ENCODE measurements around the gene DSTN. TPM values are rescaled to one million over a fixed set of nuclear protein-coding genes. Genes with fewer than 3 reads are reported as not detected.
A peak's percentile ranks its signal among the peaks of the same experiment; 100 is the strongest.

DSTN gene
- total RNA-seq, 2 experiments from 2014 or later = 25.5 to 58.1 TPM

DNA sequence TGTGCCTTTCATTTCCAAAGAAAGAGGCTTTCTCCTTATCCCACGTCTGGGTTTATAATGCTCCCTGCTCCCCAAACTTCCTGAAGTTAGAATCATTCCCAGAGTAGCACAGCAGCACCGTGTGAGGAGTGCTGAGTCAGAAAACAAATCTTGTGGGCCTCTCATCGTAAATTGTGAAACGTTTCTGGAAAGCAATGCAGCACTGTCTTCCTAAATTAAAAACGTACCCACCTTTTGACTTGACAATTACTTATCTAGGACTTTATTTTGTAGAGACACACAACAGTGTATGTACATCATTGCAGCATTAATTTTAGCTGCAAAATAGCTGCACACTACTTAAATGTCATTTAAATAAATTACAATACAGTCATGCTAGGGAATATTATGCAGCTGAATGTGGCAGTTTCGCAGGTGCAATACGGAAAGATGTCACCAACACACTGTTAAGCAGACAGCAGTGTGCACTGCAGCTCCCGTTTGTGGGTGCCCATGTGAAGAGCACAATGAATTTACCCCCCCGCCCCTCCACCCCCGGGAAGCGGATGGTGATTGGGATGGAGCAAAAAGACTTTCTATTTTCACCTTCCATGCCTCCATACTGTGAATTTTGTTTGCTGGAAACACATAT lies 81.4 kb downstream of the DSTN start:
- BruUV-seq (replicated peaks) = no TSS peak
- no peak for DNase-seq (ENCODE audit: low spot score)
- Histone ChIP-seq H3K27ac (ENCODE audit: low read depth, low read length, poor library complexity, severe bottlenecking) (no peak overlapping the region), H3K4me1 (ENCODE audit: insufficient read depth, low read length, poor library complexity, severe bottlenecking) (peaks cover 51% of the 10 kb centered on the region), H3K9me2 (ENCODE audit: insufficient read depth, low read length) (no peaks in the 10 kb centered on the region), H2AFZ (ENCODE audit: low read length) (0 out of 2 replicates have a peak overlapping the region, but pooled peaks have one; percentile 23), H4K20me1 (ENCODE audit: insufficient read depth, low read length) (no peaks in the 10 kb centered on the region), H3K4me3 (ENCODE audit: low read depth, low read length, poor library complexity, severe bottlenecking) (no peak overlapping the region), H3K4me2 (ENCODE audit: low read length) (peak overlapping the region; percentile 49), H3K79me2 (ENCODE audit: insufficient read depth, low read depth, low read length) (no peaks in the 10 kb centered on the region), H3K36me3 (ENCODE audit: insufficient read depth, low read length) (no peaks in the 10 kb centered on the region), H3K9me3 (ENCODE audit: low read length) (no peaks in the 10 kb centered on the region)
- POLR2A ChIA-PET = no interaction called here
- CTCF ChIA-PET (ENCODE audit: unreplicated experiment) = interaction anchor here (1.6 kb wide), 1 partner anchor 31 kb away, joined by 6 read pairs; the partner anchor contains the start of gene RRBP1
- TF ChIP-seq, protein P1, sequence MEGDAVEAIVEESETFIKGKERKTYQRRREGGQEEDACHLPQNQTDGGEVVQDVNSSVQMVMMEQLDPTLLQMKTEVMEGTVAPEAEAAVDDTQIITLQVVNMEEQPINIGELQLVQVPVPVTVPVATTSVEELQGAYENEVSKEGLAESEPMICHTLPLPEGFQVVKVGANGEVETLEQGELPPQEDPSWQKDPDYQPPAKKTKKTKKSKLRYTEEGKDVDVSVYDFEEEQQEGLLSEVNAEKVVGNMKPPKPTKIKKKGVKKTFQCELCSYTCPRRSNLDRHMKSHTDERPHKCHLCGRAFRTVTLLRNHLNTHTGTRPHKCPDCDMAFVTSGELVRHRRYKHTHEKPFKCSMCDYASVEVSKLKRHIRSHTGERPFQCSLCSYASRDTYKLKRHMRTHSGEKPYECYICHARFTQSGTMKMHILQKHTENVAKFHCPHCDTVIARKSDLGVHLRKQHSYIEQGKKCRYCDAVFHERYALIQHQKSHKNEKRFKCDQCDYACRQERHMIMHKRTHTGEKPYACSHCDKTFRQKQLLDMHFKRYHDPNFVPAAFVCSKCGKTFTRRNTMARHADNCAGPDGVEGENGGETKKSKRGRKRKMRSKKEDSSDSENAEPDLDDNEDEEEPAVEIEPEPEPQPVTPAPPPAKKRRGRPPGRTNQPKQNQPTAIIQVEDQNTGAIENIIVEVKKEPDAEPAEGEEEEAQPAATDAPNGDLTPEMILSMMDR (conservative IDR thresholded peaks at IDR 0.05; ENCODE audit: low read length) = no peak
- TF ChIP-seq EZH2phosphoT487 (IDR thresholded peaks at IDR 0.05; ENCODE audit: borderline replicate concordance, low read depth, low read length) = no peak
- intact Hi-C loops (cut with micrococcal nuclease; ENCODE audit: unreplicated experiment) = no loop called here

DNA sequence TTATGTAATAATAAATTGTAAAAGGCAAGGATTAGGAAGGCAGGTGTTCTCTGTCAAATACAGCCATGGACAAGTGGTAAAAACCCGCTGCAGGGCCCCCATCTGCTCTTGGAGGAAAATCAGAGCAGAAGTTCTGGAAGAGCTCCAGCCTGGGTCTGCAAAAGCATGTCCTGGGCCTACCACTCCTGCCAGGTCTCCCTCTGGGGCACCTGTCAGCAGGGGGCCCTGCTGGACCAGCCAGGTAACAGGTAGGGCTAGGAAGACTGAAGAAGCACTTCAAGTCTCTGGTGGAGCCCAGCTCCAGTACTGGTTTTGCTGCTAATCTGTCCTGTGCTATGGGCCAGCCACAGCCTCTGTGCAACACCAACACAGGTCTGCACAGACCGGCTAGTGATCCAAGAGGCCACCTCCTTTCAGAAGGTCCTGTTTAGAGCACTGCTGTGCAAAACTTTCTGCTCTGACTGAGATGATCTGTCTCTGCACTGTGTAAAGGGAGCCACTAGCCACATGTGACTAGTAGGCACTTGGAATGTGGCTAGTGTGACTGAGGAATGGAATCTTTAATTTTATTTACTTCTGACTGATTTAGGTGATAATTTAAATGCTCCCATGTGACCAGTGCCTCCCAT lies 82.0 kb downstream of the DSTN start:
- Histone ChIP-seq H3K9me3 (ENCODE audit: low read length) (no peaks in the 10 kb centered on the region), H3K9me2 (ENCODE audit: insufficient read depth, low read length) (no peaks in the 10 kb centered on the region), H3K27ac (ENCODE audit: low read depth, low read length, poor library complexity, severe bottlenecking) (no peak overlapping the region), H2AFZ (ENCODE audit: low read length) (no peak overlapping the region), H3K4me1 (ENCODE audit: insufficient read depth, low read length, poor library complexity, severe bottlenecking) (peaks cover 45% of the 10 kb centered on the region), H3K36me3 (ENCODE audit: insufficient read depth, low read length) (no peaks in the 10 kb centered on the region), H3K4me2 (ENCODE audit: low read length) (no peak overlapping the region), H4K20me1 (ENCODE audit: insufficient read depth, low read length) (no peaks in the 10 kb centered on the region), H3K4me3 (ENCODE audit: low read depth, low read length, poor library complexity, severe bottlenecking) (no peak overlapping the region), H3K79me2 (ENCODE audit: insufficient read depth, low read depth, low read length) (no peaks in the 10 kb centered on the region)
- BruUV-seq (replicated peaks) = no TSS peak
- ChIA-PET CTCF (ENCODE audit: unreplicated experiment) (interaction anchor here (1.6 kb wide), 1 partner anchor 31 kb away, joined by 6 read pairs; the partner anchor contains the start of gene RRBP1), POLR2A (no interaction called here)
- peak; percentile 28 for DNase-seq (ENCODE audit: low spot score)
- intact Hi-C loops (cut with micrococcal nuclease; ENCODE audit: unreplicated experiment) = no loop called here
- no peak for TF ChIP-seq EZH2phosphoT487 (IDR thresholded peaks at IDR 0.05; ENCODE audit: borderline replicate concordance, low read depth, low read length)
- TF ChIP-seq, protein P1 (conservative IDR thresholded peaks at IDR 0.05; ENCODE audit: low read length) = peak; percentile 54

DNA sequence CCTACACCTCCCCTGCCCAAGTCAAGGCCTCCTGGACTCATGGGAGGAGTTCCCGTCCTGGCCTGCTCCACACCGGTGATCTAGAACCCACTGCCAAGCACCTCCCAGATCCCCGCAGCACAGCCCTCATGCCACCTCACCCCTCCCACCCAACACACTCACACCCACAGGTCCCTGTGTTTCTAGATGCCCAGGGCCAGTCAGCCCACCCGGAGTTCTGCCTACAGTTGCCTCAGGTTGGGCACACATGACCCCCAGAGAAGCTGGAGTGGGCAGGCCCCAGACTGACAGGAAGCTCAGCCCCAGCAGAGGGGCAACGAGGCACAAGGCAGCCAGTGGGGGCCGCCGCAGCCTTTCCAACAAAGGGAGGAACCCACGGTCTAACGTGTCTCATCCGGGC lies 82.5 kb downstream of the DSTN start:
- DNase-seq (ENCODE audit: low spot score) = no peak
- CTCF ChIA-PET (ENCODE audit: unreplicated experiment) = interaction anchor here (0.6 kb wide), 1 partner anchor 123 kb away, joined by 4 read pairs; no protein-coding TSS in a partner anchor
- no peaks in the 10 kb centered on the region for H3K79me2 ChIP-seq (ENCODE audit: insufficient read depth, low read depth, low read length)
- H3K9me3 ChIP-seq (ENCODE audit: low read length) = no peaks in the 10 kb centered on the region
- no peak overlapping the region for H3K27ac ChIP-seq (ENCODE audit: low read depth, low read length, poor library complexity, severe bottlenecking)
- POLR2A ChIA-PET = no interaction called here
- H3K4me1 ChIP-seq (ENCODE audit: insufficient read depth, low read length, poor library complexity, severe bottlenecking) = peaks cover 39% of the 10 kb centered on the region
- intact Hi-C loops (cut with micrococcal nuclease; ENCODE audit: unreplicated experiment) = no loop called here
- H3K4me2 ChIP-seq (ENCODE audit: low read length) = no peak overlapping the region
- H4K20me1 ChIP-seq (ENCODE audit: insufficient read depth, low read length) = no peaks in the 10 kb centered on the region
- H3K36me3 ChIP-seq (ENCODE audit: insufficient read depth, low read length) = 0 out of 2 replicates have a peak, but pooled peaks cover 1% of the 10 kb centered on the region
- no TSS peak for BruUV-seq (replicated peaks)
- no peak overlapping the region for H3K4me3 ChIP-seq (ENCODE audit: low read depth, low read length, poor library complexity, severe bottlenecking)
- TF ChIP-seq, protein P1 (conservative IDR thresholded peaks at IDR 0.05; ENCODE audit: low read length) = no peak
- TF ChIP-seq EZH2phosphoT487 (IDR thresholded peaks at IDR 0.05; ENCODE audit: borderline replicate concordance, low read depth, low read length) = no peak
- no peaks in the 10 kb centered on the region for H3K9me2 ChIP-seq (ENCODE audit: insufficient read depth, low read length)
- no peak overlapping the region for H2AFZ ChIP-seq (ENCODE audit: low read length)

Measured in OCI-LY7 (cell line).